Fibroblast of lung (primary cell): ENCODE measurements around the gene KCNJ6.

Experiments used
- CTCF ChIP-seq, 2 donors: IDR thresholded peaks in 1 of 2; conservative IDR thresholded peaks in 1 of 2; 1 replicate in 1 of 2; 2 replicates in 1 of 2; pipeline ENCODE4 v1.5.1; 2011 to 2012; ENCODE audit warnings: low read length in 2 of 2, control low read depth in 1 of 2, inconsistent platforms in 1 of 2, low read depth in 1 of 2, mild to moderate bottlenecking in 1 of 2
- EZH2 ChIP-seq: IDR thresholded peaks from 2 replicates; pipeline ENCODE4 v1.5.1; 2012; ENCODE audit warnings: low read length, control low read depth, mild to moderate bottlenecking; ENCODE audit errors: missing control alignments

GRCh38 chr21:37594472-37594951, 321.7 kb downstream of the KCNJ6 start:
- TF ChIP-seq CTCF (conservative IDR thresholded peaks at IDR 0.05 in 1 of 2, IDR thresholded peaks at IDR 0.05 in 1 of 2; ENCODE audit: low read depth in 1 of 2, low read length in 2 of 2) (no peak), EZH2 (no peak)
